Retinal pigment epithelial cell (primary cell): ENCODE data around the gene PDGFB.

Experiments used
- DNase-seq: peaks from one replicate; pipeline ENCODE4 v3.0.0-alpha.2; 2010; ENCODE audit warnings: low read depth
- H3K4me3 ChIP-seq: 2 replicates; pipeline ENCODE4 v1.5.1; 2011; ENCODE audit warnings: mild to moderate bottlenecking, low read length, control low read depth, moderate library complexity
- CTCF ChIP-seq: conservative IDR thresholded peaks from 2 replicates; pipeline ENCODE4 v1.5.1; 2011; ENCODE audit warnings: low read depth, low read length, control low read depth, inconsistent platforms

The PDGFB gene

GRCh38 chr22:39277142-39277607 is 32.4 kb upstream of the PDGFB start:
- TF ChIP-seq CTCF, result no peak
- no peak for DNase-seq
- no peak overlapping the region for H3K4me3 ChIP-seq

GRCh38 chr22:39276440-39277141 is 31.8 kb upstream of the PDGFB start:
- TF ChIP-seq CTCF, result no peak

GRCh38 chr22:39275814-39276439 is 31.1 kb upstream of the PDGFB start:
- no peak overlapping the region for H3K4me3 ChIP-seq
- no peak for TF ChIP-seq CTCF
- no peak for DNase-seq

More at GRCh38 chr22:39276440-39277141, 31.8 kb upstream of the PDGFB start:
- no peak for DNase-seq
- no peak overlapping the region for H3K4me3 ChIP-seq

GRCh38 chr22:39273950-39274887 is 29.4 kb upstream of the PDGFB start:
- TF ChIP-seq CTCF, result no peak
- no peak for DNase-seq
- H3K4me3 ChIP-seq, result no peak overlapping the region

GRCh38 chr22:39270792-39271191 is 26.0 kb upstream of the PDGFB start:
- no peak for TF ChIP-seq CTCF
- DNase-seq, result no peak
- no peak overlapping the region for H3K4me3 ChIP-seq

- no peak for TF ChIP-seq CTCF
- H3K4me3 ChIP-seq, result no peak overlapping the region
- no peak for DNase-seq
These were observed 25.5 kb upstream of the PDGFB start for GRCh38 chr22:39270280-39270679.
